Stomach (tissue), 4 donors: ENCODE measurements around the gene GPR176.

Experiments
- CTCF ChIP-seq, 7 experiments: fragments of 450-650 bp in 4 of 7; fragments of 200-600 bp in 3 of 7; sonication (generic) in 3 of 7; IDR thresholded peaks; one replicate each; pipeline ENCODE4 v1.5.1; 2016 to 2019; ENCODE audit warnings: antibody characterized with exemption in 7 of 7, control low read depth in 2 of 7, mild to moderate bottlenecking in 1 of 7
- EP300 ChIP-seq: sonication (generic); formaldehyde crosslinking; IDR thresholded peaks from one replicate; pipeline ENCODE4 v1.6.1; 2017; ENCODE audit warnings: antibody characterized with exemption
- POLR2AphosphoS5 ChIP-seq, 3 donors: sonication (generic); formaldehyde crosslinking; IDR thresholded peaks; one replicate each; pipeline ENCODE4 v1.6.1; 2016; ENCODE audit warnings: antibody characterized with exemption in 3 of 3

DNA sequence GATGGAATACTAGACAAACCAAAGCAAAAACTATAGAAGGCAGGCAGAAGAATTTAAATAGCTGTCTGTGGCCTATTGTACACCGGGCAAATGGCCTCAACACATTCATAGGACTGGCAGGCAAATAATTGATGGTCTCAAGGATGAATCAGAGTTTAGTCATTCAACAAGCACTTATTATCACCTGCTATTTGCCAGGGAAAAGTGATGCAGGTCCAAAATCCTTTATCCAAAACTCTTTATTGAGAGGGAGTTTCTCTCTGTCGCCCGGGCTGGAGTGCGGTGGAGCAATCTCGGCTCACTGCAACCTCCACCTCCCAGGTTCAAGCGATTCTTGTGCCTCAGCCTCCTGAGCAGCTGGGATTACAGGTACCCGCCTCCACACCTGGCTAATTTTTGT, 16.1 kb upstream of the GPR176 start:
- TF ChIP-seq CTCF (IDR thresholded peaks at IDR 0.05) (no peak), EP300 (no peak), POLR2AphosphoS5 (IDR thresholded peaks at IDR 0.05) (no peak)
